Neuronal stem cell (in vitro differentiated cells): ENCODE measurements around the gene SPATA1.

Experiments
- DNase-seq: peaks from one replicate; pipeline ENCODE4 v3.0.0-alpha.2; 2013; ENCODE audit warnings: low spot score
- H2AFZ ChIP-seq: one replicate; pipeline ENCODE4 v1.6.1; 2013; ENCODE audit warnings: mild to moderate bottlenecking, low read length, inconsistent platforms
- H2AK5ac ChIP-seq: 2 replicates; pipeline ENCODE4 v1.6.1; 2013; ENCODE audit warnings: low read depth, mild to moderate bottlenecking, inconsistent platforms, low read length, moderate library complexity, mixed read lengths
- H2BK120ac ChIP-seq: 2 replicates; pipeline ENCODE4 v1.6.1; 2013; ENCODE audit warnings: low read depth, mild to moderate bottlenecking, inconsistent platforms, low read length, moderate library complexity, mixed read lengths
- H2BK12ac ChIP-seq: one replicate; pipeline ENCODE4 v1.6.1; 2013; ENCODE audit warnings: low read length, inconsistent platforms
- H2BK15ac ChIP-seq: 2 replicates; pipeline ENCODE4 v1.6.1; 2013; ENCODE audit warnings: mild to moderate bottlenecking, low read length, inconsistent platforms, mixed read lengths
- H2BK5ac ChIP-seq: one replicate; pipeline ENCODE4 v1.6.1; 2013; ENCODE audit warnings: inconsistent platforms, mild to moderate bottlenecking, low read length, moderate library complexity
- H3K14ac ChIP-seq: one replicate; pipeline ENCODE4 v1.6.1; 2013; ENCODE audit warnings: low read length, inconsistent platforms
- H3K18ac ChIP-seq: 2 replicates; pipeline ENCODE4 v1.6.1; 2013; ENCODE audit warnings: low read length, inconsistent platforms
- H3K23ac ChIP-seq: 2 replicates; pipeline ENCODE4 v1.6.1; 2013; ENCODE audit warnings: low read depth, mild to moderate bottlenecking, mixed read lengths, low read length, inconsistent platforms; ENCODE audit not compliant: poor library complexity
- H3K27ac ChIP-seq: replicated peaks from 3 replicates; pipeline ENCODE4 v1.5.1; 2013; ENCODE audit warnings: low read length, inconsistent platforms
- H3K27me3 ChIP-seq, 3 experiments: 2 replicates each; pipeline ENCODE4 v1.6.1; 2013; ENCODE audit warnings: low read length in 3 of 3, mild to moderate bottlenecking in 2 of 3, inconsistent platforms in 1 of 3, low read depth in 1 of 3, mixed read lengths in 1 of 3, moderate library complexity in 1 of 3; ENCODE audit not compliant: control insufficient read depth in 3 of 3, insufficient read depth in 3 of 3
- H3K36me3 ChIP-seq, 2 donors: replicated peaks in 1 of 2; 2 replicates each; pipeline ENCODE4 v1.6.1; 2013; ENCODE audit warnings: low read length in 2 of 2; ENCODE audit not compliant: control insufficient read depth in 2 of 2, insufficient read depth in 2 of 2
- H3K4ac ChIP-seq: 2 replicates; pipeline ENCODE4 v1.6.1; 2013; ENCODE audit warnings: inconsistent platforms, mild to moderate bottlenecking, low read length, moderate library complexity
- H3K4me1 ChIP-seq, 2 donors: 1 replicate in 1 of 2; 2 replicates in 1 of 2; pipeline ENCODE4 v1.6.1; 2013; ENCODE audit warnings: low read length in 2 of 2, low read depth in 1 of 2; ENCODE audit not compliant: control insufficient read depth in 2 of 2, insufficient read depth in 1 of 2
- H3K4me2 ChIP-seq: one replicate; pipeline ENCODE4 v1.6.1; 2013; ENCODE audit warnings: mild to moderate bottlenecking, low read length, inconsistent platforms; ENCODE audit not compliant: insufficient read depth, poor library complexity, severe bottlenecking
- H3K4me3 ChIP-seq, 2 donors: 2 replicates each; pipeline ENCODE4 v1.5.1; 2013; ENCODE audit warnings: low read length in 2 of 2, mild to moderate bottlenecking in 2 of 2, inconsistent platforms in 1 of 2, moderate library complexity in 1 of 2
- H3K79me1 ChIP-seq: one replicate; pipeline ENCODE4 v1.6.1; 2013; ENCODE audit warnings: low read depth, mild to moderate bottlenecking, inconsistent platforms, low read length, moderate library complexity
- H3K9ac ChIP-seq: one replicate; pipeline ENCODE4 v1.6.1; 2013; ENCODE audit warnings: mild to moderate bottlenecking, low read depth, low read length, inconsistent platforms; ENCODE audit not compliant: poor library complexity
- H3K9me3 ChIP-seq, 2 donors: replicated peaks in 1 of 2; 2 replicates each; pipeline versions ENCODE3 to v1.6.1; 2013; ENCODE audit warnings: low read length in 2 of 2, mild to moderate bottlenecking in 2 of 2, inconsistent platforms in 1 of 2, low read depth in 1 of 2, mixed read lengths in 1 of 2, moderate library complexity in 1 of 2; ENCODE audit not compliant: control insufficient read depth in 2 of 2, insufficient read depth in 1 of 2
- H4K8ac ChIP-seq: one replicate; pipeline ENCODE4 v1.6.1; 2013; ENCODE audit warnings: low read depth, mild to moderate bottlenecking, inconsistent platforms, low read length, moderate library complexity
- H4K91ac ChIP-seq: one replicate; pipeline ENCODE4 v1.6.1; 2013; ENCODE audit warnings: low read length, low read depth, mild to moderate bottlenecking, inconsistent platforms; ENCODE audit not compliant: poor library complexity
- WGBS, 2 donors: extraction: QIAGEN DNeasy Blood & Tissue Kit; methylation state at CpG; one replicate each; pipeline ENCODE4 v1.1.7; 2013; ENCODE audit warnings: missing lambda C conversion rate in 2 of 2, mixed read lengths in 1 of 2; ENCODE audit not compliant: insufficient read length in 2 of 2, insufficient replicate concordance in 1 of 2; ENCODE audit errors: extremely low coverage in 2 of 2; 5-methylcytosine and 5-hydroxymethylcytosine counted together

SPATA1 gene

DNA sequence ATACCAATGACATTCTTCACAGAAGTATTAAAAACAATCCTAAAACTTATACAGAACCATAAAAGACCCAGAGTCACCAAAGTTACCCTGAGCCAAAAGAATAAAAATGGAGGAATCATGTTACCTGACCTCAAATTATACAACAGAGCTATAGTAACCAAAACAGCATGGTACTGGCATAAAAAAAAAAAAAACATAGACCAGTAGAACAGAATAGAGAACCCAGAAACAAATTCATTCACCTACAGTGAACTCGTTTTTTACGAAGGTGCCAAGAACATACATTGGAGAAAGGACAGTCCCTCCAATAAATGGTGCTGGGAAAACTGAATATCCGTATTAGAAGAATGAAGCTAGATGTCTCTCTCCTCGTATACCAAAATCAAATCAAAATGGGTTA, 2.8 kb downstream of the SPATA1 start:
- H4K91ac ChIP-seq: no peak overlapping the region
- peaks cover 0 to 10% of the 10 kb centered on the region in 2 donors for H3K9me3 ChIP-seq
- no CpG with 5 or more reads among the region's 4 CpGs for WGBS, 2 donors
- peaks cover 0 to 2% of the 10 kb centered on the region in 2 donors for H3K4me1 ChIP-seq
- no peak overlapping the region for H3K4me2 ChIP-seq
- H3K9ac ChIP-seq: no peak overlapping the region
- no peak overlapping the region for H3K27ac ChIP-seq
- no peak overlapping the region for H4K8ac ChIP-seq
- H2BK5ac ChIP-seq: no peak overlapping the region
- H3K4ac ChIP-seq: no peak overlapping the region
- H3K14ac ChIP-seq: no peak overlapping the region
- no peak overlapping the region for H3K4me3 ChIP-seq
- H2BK15ac ChIP-seq: no peak overlapping the region
- DNase-seq: no peak
- no peak overlapping the region for H3K23ac ChIP-seq
- no peak overlapping the region for H3K18ac ChIP-seq
- no peak overlapping the region for H2AK5ac ChIP-seq
- H3K36me3 ChIP-seq: no peaks in the 10 kb centered on the region
- no peaks in the 10 kb centered on the region for H3K27me3 ChIP-seq
- no peak overlapping the region for H2AFZ ChIP-seq
- H2BK120ac ChIP-seq: no peak overlapping the region
- no peaks in the 10 kb centered on the region for H3K79me1 ChIP-seq
- H2BK12ac ChIP-seq: no peak overlapping the region

DNA sequence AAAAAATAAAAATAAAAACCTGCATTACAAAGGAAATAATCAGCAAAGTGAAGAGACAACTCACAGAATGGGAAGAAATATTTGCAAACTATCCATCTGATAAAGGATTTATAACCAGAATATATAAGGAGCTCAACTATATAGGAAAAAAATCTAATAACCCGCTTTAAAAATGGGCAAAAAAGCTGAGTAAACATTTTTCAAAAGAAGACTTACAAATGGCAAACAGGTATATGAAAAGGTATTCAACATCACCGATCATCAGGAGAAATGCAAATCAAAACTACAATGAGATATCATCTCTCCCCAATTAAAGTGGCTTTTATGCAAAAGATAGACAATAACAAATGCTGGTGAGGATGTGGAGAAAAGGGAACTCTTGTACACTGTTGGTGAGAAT, 4.0 kb downstream of the SPATA1 start:
- H2BK5ac ChIP-seq: no peak overlapping the region
- no peak overlapping the region for H4K91ac ChIP-seq
- H3K4me2 ChIP-seq: no peak overlapping the region
- no peaks in the 10 kb centered on the region for H3K36me3 ChIP-seq
- H2BK120ac ChIP-seq: no peak overlapping the region
- H3K9ac ChIP-seq: no peak overlapping the region
- H2BK15ac ChIP-seq: no peak overlapping the region
- no peaks in the 10 kb centered on the region for H3K79me1 ChIP-seq
- WGBS, 2 donors: no CpG with 5 or more reads among the region's 2 CpGs
- no peak overlapping the region for H2AK5ac ChIP-seq
- H2BK12ac ChIP-seq: no peak overlapping the region
- H2AFZ ChIP-seq: no peak overlapping the region
- H4K8ac ChIP-seq: no peak overlapping the region
- no peak overlapping the region for H3K18ac ChIP-seq
- DNase-seq: no peak
- peaks cover 0 to 10% of the 10 kb centered on the region in 2 donors for H3K9me3 ChIP-seq
- H3K4me3 ChIP-seq: no peak overlapping the region
- H3K23ac ChIP-seq: no peak overlapping the region
- no peak overlapping the region for H3K27ac ChIP-seq
- H3K4me1 ChIP-seq: no peaks in the 10 kb centered on the region
- H3K27me3 ChIP-seq: no peaks in the 10 kb centered on the region
- no peak overlapping the region for H3K4ac ChIP-seq
- H3K14ac ChIP-seq: no peak overlapping the region

DNA sequence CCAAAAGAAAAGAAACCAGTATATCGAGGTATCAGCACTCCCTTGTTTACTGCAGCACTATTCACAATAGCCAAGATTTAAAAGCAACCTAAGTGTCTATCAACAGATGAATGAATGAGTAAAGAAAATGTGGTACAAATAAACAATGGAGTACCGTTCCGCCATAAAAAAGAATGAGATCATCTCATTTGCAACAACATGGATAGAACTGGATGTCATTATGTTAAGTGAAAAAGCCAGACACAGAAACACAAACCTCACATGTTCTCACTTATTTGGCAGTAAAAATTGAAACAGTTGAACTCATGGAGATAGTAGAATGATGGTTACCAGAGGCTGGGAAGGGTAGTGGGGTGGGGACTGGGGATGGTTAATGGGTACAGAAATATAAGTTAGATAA, 4.5 kb downstream of the SPATA1 start:
- Histone ChIP-seq H2BK5ac (no peak overlapping the region), H3K27me3 (no peaks in the 10 kb centered on the region), H4K8ac (no peak overlapping the region), H3K9me3 (peaks cover 0 to 10% of the 10 kb centered on the region in 2 donors), H2AFZ (no peak overlapping the region), H2AK5ac (no peak overlapping the region), H2BK15ac (no peak overlapping the region), H3K79me1 (no peaks in the 10 kb centered on the region), H3K9ac (no peak overlapping the region), H3K18ac (no peak overlapping the region), H3K4me1 (no peaks in the 10 kb centered on the region), H3K27ac (no peak overlapping the region), H3K23ac (no peak overlapping the region), H3K4ac (no peak overlapping the region), H4K91ac (no peak overlapping the region), H3K14ac (no peak overlapping the region), H2BK120ac (no peak overlapping the region), H3K4me2 (no peak overlapping the region), H3K4me3 (no peak overlapping the region), H2BK12ac (no peak overlapping the region), H3K36me3 (no peaks in the 10 kb centered on the region)
- no CpG with 5 or more reads among the region's 3 CpGs for WGBS, 2 donors
- DNase-seq: no peak

DNA sequence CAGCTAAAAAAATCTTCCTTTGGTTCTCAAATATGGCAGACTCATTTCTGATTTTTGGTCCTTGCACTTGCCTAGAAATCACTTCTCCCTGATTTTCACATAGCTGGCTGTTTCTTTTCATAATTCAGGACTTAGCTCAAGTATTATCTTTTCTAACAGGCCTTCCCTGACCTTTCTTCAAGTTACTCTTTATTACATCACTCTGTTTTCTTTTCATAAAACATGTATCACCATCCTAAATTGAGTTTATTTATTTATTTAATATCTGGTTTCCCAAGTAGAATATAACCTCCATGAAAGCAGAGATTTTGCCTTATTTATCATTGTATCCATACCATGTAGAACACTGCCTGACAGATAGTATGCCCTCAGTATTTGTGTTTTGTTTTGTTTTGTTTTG, 18.4 kb downstream of the SPATA1 start:
- H3K4me2 ChIP-seq: no peak overlapping the region
- H3K79me1 ChIP-seq: no peaks in the 10 kb centered on the region
- H3K9me3 ChIP-seq: no peaks in the 10 kb centered on the region
- H2BK15ac ChIP-seq: no peak overlapping the region
- no peak for DNase-seq
- no peak overlapping the region for H4K8ac ChIP-seq
- H4K91ac ChIP-seq: no peak overlapping the region
- H3K4me3 ChIP-seq: no peak overlapping the region
- H2BK120ac ChIP-seq: no peak overlapping the region
- no peak overlapping the region for H2AK5ac ChIP-seq
- H2BK5ac ChIP-seq: no peak overlapping the region
- no peak overlapping the region for H3K23ac ChIP-seq
- no peak overlapping the region for H2BK12ac ChIP-seq
- no peak overlapping the region for H3K18ac ChIP-seq
- H3K4ac ChIP-seq: no peak overlapping the region
- no peaks in the 10 kb centered on the region for H3K4me1 ChIP-seq
- no peak overlapping the region for H3K14ac ChIP-seq
- no peak overlapping the region for H2AFZ ChIP-seq
- no peaks in the 10 kb centered on the region for H3K27me3 ChIP-seq
- no peaks in the 10 kb centered on the region for H3K36me3 ChIP-seq
- H3K27ac ChIP-seq: no peak overlapping the region
- H3K9ac ChIP-seq: no peak overlapping the region
